Coronary artery (tissue), 2 donors: Measurements from ENCODE around the gene ANKRD40CL.

Experiments
- DNase-seq: peaks from one replicate; pipeline ENCODE4 v3.0.0-alpha.2; 2017; ENCODE audit warnings: low spot score
- H3K27ac ChIP-seq, 2 donors: fragments of 200-600 bp; sonication (generic); one replicate each; pipeline ENCODE4 v1.5.1; 2016 to 2019
- H3K4me3 ChIP-seq: fragments of 200-600 bp; sonication (generic); 2 replicates; pipeline ENCODE4 v1.5.1; 2016; ENCODE audit warnings: mild to moderate bottlenecking, moderate library complexity
- TF ChIP-seq, protein P1 (sequence below): fragments of 200-600 bp; sonication (generic); IDR thresholded peaks from one replicate; pipeline ENCODE4 v1.5.1; 2019; ENCODE audit warnings: antibody characterized with exemption

Gene ANKRD40CL

DNA sequence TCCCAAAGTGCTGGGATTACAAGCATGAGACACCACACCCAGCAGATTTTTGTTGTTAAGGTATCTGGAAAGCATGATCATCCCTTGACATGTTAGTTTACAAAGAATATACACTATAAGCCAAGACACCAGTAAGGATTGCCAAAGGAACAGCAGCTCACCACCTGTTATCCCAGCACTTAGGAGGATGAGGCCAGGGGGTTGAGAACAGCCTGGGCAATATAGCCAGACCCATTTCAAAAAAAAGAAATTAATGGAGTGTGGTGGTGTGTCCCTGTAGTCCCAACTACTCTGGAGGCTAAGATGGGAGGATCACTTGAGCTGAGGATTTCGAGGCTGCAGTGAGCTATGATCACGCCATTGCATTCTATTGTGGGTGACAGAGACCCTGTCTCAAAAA lies 5.1 kb downstream of the ANKRD40CL start:
- H3K4me3 ChIP-seq: no peak overlapping the region
- no peak for DNase-seq
- no peak overlapping the region for H3K27ac ChIP-seq
- TF ChIP-seq, protein P1, sequence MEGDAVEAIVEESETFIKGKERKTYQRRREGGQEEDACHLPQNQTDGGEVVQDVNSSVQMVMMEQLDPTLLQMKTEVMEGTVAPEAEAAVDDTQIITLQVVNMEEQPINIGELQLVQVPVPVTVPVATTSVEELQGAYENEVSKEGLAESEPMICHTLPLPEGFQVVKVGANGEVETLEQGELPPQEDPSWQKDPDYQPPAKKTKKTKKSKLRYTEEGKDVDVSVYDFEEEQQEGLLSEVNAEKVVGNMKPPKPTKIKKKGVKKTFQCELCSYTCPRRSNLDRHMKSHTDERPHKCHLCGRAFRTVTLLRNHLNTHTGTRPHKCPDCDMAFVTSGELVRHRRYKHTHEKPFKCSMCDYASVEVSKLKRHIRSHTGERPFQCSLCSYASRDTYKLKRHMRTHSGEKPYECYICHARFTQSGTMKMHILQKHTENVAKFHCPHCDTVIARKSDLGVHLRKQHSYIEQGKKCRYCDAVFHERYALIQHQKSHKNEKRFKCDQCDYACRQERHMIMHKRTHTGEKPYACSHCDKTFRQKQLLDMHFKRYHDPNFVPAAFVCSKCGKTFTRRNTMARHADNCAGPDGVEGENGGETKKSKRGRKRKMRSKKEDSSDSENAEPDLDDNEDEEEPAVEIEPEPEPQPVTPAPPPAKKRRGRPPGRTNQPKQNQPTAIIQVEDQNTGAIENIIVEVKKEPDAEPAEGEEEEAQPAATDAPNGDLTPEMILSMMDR: no peak

DNA sequence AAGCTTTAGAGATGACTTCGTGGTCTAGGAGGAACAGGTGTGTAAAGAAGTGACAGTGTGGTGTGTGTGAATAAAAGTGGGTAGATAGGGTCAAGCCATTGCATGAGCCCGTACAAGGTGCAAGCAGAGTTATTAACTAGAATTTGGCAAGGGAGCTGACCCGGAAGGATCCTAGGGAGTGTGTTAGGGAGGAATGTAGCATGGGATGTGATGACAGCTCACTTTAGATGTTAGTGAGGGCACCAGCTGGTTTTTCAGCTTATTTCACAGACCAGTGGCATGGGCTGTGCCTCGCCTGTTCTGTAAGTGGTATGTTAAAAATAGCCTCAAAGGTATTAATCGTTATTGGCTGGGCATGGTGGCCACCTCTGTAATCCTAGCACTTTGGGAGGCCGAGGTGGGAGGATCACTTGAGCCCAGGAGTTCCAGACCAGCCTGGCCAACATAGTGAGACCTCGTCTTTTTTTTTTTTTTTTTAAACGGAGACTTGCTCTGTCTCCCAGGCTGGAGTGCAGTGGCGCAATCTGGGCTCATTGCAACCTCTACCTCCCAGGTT lies 8.3 kb downstream of the ANKRD40CL start:
- no peak overlapping the region for H3K27ac ChIP-seq
- no peak for DNase-seq
- no peak overlapping the region for H3K4me3 ChIP-seq
- TF ChIP-seq, protein P1: no peak

DNA sequence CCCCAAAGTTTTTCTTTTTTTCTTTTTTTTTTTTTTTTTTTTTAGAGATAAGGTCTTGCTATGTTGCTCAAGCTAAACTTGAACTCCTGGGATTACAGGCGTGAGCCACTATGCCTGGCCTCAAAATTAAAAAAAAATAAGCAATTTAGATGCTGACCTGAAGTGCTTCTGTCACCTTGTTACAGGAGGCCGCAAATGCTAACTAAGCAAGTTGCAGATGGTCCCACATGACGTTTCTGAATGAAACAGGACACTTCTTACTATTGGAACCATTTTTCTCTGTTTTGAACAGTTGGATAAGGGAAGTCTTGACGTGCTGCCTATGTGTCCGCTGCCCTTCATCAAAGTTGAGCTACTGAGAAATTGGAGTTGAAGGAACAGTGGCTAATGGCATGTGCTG lies 8.8 kb downstream of the ANKRD40CL start:
- no peak overlapping the region for H3K27ac ChIP-seq
- TF ChIP-seq, protein P1: no peak
- H3K4me3 ChIP-seq: no peak overlapping the region
- no peak for DNase-seq

DNA sequence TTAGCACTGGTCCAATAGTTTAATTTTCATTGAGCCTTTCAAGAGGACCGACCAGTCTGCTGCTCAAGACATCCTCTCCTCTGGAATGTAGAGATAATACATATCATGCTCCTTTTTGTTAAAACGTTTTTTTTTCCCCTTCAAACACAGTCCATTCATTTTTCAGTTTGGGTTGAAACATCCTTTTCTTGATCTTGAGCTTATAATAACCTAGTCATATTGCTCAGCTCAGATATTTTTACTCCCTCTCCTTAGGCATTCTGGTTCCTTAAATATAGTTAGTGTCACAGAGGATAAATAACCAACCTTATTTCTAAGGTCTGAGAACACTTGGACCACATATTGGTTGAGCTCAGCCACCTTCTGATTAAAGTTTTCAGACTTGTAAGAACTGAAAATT lies 12.8 kb downstream of the ANKRD40CL start:
- H3K27ac ChIP-seq: no peak overlapping the region
- DNase-seq: no peak
- TF ChIP-seq, protein P1: no peak

DNA sequence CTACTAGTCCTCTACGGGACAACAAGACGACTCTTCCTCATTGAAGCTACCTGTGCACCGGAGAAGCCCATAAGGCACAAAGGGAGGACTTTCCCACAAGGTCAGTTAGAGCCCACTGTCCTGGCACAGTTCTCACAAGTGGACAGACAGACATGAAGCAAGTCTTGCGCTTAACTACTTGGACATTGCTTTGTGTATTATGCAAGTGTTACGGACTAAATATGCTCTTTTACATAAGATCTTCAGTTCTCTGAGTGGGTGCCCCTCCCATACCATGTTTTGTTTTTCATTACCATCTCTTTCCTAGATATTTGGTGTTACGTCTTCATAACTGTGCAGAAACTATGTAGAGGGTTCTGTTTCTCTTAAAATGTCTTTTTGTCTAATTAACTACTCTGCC lies 18.1 kb downstream of the ANKRD40CL start:
- TF ChIP-seq, protein P1: no peak
- Histone ChIP-seq H3K4me3 (no peak overlapping the region), H3K27ac (no peak overlapping the region)
- no peak for DNase-seq

More for the DNA sequence above, 12.8 kb downstream of the ANKRD40CL start:
- H3K4me3 ChIP-seq: no peak overlapping the region

DNA sequence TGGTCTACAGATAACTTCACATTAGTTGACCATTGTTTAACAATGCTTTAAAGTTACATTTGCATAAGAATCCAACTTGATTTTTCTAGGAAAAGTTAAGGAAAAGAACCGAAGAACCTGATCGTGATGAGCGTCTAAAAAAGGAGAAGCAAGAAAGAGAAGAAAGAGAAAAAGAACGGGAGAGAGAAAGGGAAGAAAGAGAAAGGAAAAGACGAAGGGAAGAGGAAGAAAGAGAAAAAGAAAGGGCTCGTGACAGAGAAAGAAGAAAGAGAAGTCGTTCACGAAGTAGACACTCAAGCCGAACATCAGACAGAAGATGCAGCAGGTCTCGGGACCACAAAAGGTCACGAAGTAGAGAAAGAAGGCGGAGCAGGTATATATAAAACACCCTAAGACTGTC lies 21.7 kb downstream of the ANKRD40CL start:
- Histone ChIP-seq H3K27ac (no peak overlapping the region), H3K4me3 (no peak overlapping the region)
- TF ChIP-seq, protein P1: no peak
- no peak for DNase-seq

DNA sequence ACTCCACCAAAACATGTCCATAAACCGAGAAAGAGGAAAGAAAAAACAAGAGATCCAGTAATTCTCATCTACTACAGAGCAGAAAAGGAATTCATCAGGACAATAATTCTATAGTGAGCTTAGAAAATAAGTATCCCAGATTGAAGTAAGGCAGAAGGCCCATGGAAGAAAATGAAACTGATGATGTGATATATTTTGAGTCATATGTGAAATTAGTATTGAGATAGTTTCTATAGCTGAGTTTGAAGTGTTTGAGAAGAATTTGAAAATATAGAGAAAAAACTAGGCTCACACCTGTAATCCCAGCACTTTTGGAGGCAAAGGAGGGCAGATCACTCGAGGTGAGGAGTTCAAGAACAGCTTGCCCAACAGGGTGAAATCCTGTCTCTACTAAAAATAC lies 28.2 kb downstream of the ANKRD40CL start:
- Histone ChIP-seq H3K27ac (no peak overlapping the region), H3K4me3 (no peak overlapping the region)
- DNase-seq: no peak
- TF ChIP-seq, protein P1: no peak
